Muscle layer of colon (tissue), 2 donors: ENCODE measurements around the gene TFRC.
"Not testable (repeated sequence)": the region's sequence is repeated elsewhere in the genome, so short reads cannot be mapped to it uniquely, and the experiment has no call there.

Source experiments
- H3K27ac ChIP-seq: one replicate; pipeline ENCODE4 v1.7.0; 2013; ENCODE audit warnings: low read depth, mild to moderate bottlenecking, low read length, moderate library complexity
- H3K27me3 ChIP-seq, 2 donors: one replicate each; pipeline ENCODE4 v1.7.0; 2013; ENCODE audit warnings: low read length in 2 of 2, mild to moderate bottlenecking in 2 of 2; ENCODE audit not compliant: insufficient read depth in 2 of 2, control insufficient read depth in 1 of 2
- H3K36me3 ChIP-seq: one replicate; pipeline ENCODE4 v1.7.0; 2013; ENCODE audit warnings: mild to moderate bottlenecking, low read length; ENCODE audit not compliant: insufficient read depth
- H3K4me1 ChIP-seq: one replicate; pipeline ENCODE4 v1.7.0; 2013; ENCODE audit warnings: mild to moderate bottlenecking, low read length; ENCODE audit not compliant: insufficient read depth
- H3K4me3 ChIP-seq, 2 donors: one replicate each; pipeline ENCODE4 v1.7.0; 2013; ENCODE audit warnings: low read length in 2 of 2, low read depth in 1 of 2, mild to moderate bottlenecking in 1 of 2, moderate library complexity in 1 of 2
- H3K9ac ChIP-seq: one replicate; pipeline ENCODE4 v1.7.0; 2013; ENCODE audit warnings: low read length
- H3K9me3 ChIP-seq: one replicate; pipeline ENCODE4 v1.7.0; 2013; ENCODE audit warnings: mild to moderate bottlenecking, low read length
- donor health status: abdominal sarcoma.
- donor health status: Adenocarcinoma of cecum.

TFRC gene

GRCh38 chr3:196108075-196108743 is 26.3 kb upstream of the TFRC start:
- Histone ChIP-seq H3K27ac (no peak overlapping the region), H3K9ac (no peak overlapping the region), H3K36me3 (no peaks in the 10 kb centered on the region), H3K4me3 (no peak overlapping the region), H3K9me3 (no peaks in the 10 kb centered on the region), H3K4me1 (no peaks in the 10 kb centered on the region), H3K27me3 (no peaks in the 10 kb centered on the region)

GRCh38 chr3:196104707-196105106 is 22.8 kb upstream of the TFRC start:
- not testable (repeated sequence) for H3K36me3 ChIP-seq, H3K4me1 ChIP-seq, H3K9ac ChIP-seq, H3K27ac ChIP-seq, H3K4me3 ChIP-seq, H3K9me3 ChIP-seq, H3K27me3 ChIP-seq

GRCh38 chr3:196098365-196098980 is 16.6 kb upstream of the TFRC start:
- H3K27me3 ChIP-seq, H3K4me3 ChIP-seq, H3K4me1 ChIP-seq, H3K36me3 ChIP-seq, H3K27ac ChIP-seq, H3K9ac ChIP-seq, H3K9me3 ChIP-seq: not testable (repeated sequence)

- H3K27me3 ChIP-seq, result no peaks in the 10 kb centered on the region
- no peak overlapping the region for H3K4me3 ChIP-seq
- H3K36me3 ChIP-seq, result no peaks in the 10 kb centered on the region
- peaks cover 10% of the 10 kb centered on the region for H3K4me1 ChIP-seq
- no peak overlapping the region for H3K9ac ChIP-seq
- H3K27ac ChIP-seq, result no peak overlapping the region
- no peaks in the 10 kb centered on the region for H3K9me3 ChIP-seq
Measured at GRCh38 chr3:196097373-196098154, 15.7 kb upstream of the TFRC start.

GRCh38 chr3:196096382-196096953 is 14.6 kb upstream of the TFRC start:
- Histone ChIP-seq H3K27ac (no peak overlapping the region), H3K9ac (no peak overlapping the region), H3K4me3 (no peak overlapping the region)

GRCh38 chr3:196093317-196094111 is 11.6 kb upstream of the TFRC start:
- Histone ChIP-seq H3K9me3 (no peaks in the 10 kb centered on the region), H3K4me1 (peaks cover 10% of the 10 kb centered on the region), H3K27me3 (no peaks in the 10 kb centered on the region), H3K27ac (no peak overlapping the region), H3K4me3 (no peak overlapping the region), H3K9ac (no peak overlapping the region), H3K36me3 (no peaks in the 10 kb centered on the region)

More at GRCh38 chr3:196096382-196096953, 14.6 kb upstream of the TFRC start:
- H3K4me1 ChIP-seq, result peaks cover 10% of the 10 kb centered on the region
- H3K9me3 ChIP-seq, result no peaks in the 10 kb centered on the region
- H3K27me3 ChIP-seq, result no peaks in the 10 kb centered on the region
- no peaks in the 10 kb centered on the region for H3K36me3 ChIP-seq

GRCh38 chr3:196087906-196088305 is 6.0 kb upstream of the TFRC start:
- Histone ChIP-seq H3K4me3 (no peak overlapping the region), H3K27ac (no peak overlapping the region), H3K27me3 (no peaks in the 10 kb centered on the region), H3K36me3 (no peaks in the 10 kb centered on the region), H3K9ac (no peak overlapping the region), H3K9me3 (no peaks in the 10 kb centered on the region), H3K4me1 (no peaks in the 10 kb centered on the region)

- Histone ChIP-seq H3K27ac (peak overlapping the region; percentile 94), H3K27me3 (no peaks in the 10 kb centered on the region), H3K9me3 (no peaks in the 10 kb centered on the region), H3K9ac (peak overlapping the region; percentile 65), H3K4me3 (peak overlapping the region; percentile 62 to 86), H3K36me3 (no peaks in the 10 kb centered on the region), H3K4me1 (peaks cover 16% of the 10 kb centered on the region)
Measured at GRCh38 chr3:196082619-196082971, 705 bp upstream of the TFRC start.

GRCh38 chr3:196081002-196081833 is 672 bp downstream of the TFRC start:
- peaks cover 16% of the 10 kb centered on the region for H3K4me1 ChIP-seq
- H3K27me3 ChIP-seq, result no peaks in the 10 kb centered on the region
- peak overlapping the region; percentile 62 to 86 for H3K4me3 ChIP-seq
- peaks cover 3% of the 10 kb centered on the region for H3K36me3 ChIP-seq
- no peaks in the 10 kb centered on the region for H3K9me3 ChIP-seq
- H3K27ac ChIP-seq, result peak overlapping the region; percentile 94
- peak overlapping the region; percentile 84 for H3K9ac ChIP-seq

- not testable (repeated sequence) for H3K36me3 ChIP-seq, H3K9me3 ChIP-seq, H3K27me3 ChIP-seq
- peak overlapping the region; percentile 84 for H3K9ac ChIP-seq
- H3K4me1 ChIP-seq, result peaks cover 16% of the 10 kb centered on the region
- peak overlapping the region; percentile 62 to 86 for H3K4me3 ChIP-seq
- peak overlapping the region; percentile 94 for H3K27ac ChIP-seq
Measured at GRCh38 chr3:196080101-196080846, 1.6 kb downstream of the TFRC start.
